Uterus (tissue), 4 donors: ENCODE results near the gene CDK1. TPM values are rescaled to one million over a fixed set of nuclear protein-coding genes. Genes with fewer than 3 reads are reported as not detected.
A peak's percentile ranks its signal among the peaks of the same experiment; 100 is the strongest.

ENCODE experiments used
- DNase-seq, 2 donors: peaks; one replicate each; pipeline ENCODE4 v3.0.0-alpha.2; 2019 to 2020
- H3K27ac ChIP-seq, 2 donors: fragments of 200-600 bp; sonication (generic); 1 replicate in 1 of 2; 2 replicates in 1 of 2; pipeline ENCODE4 v1.5.1; 2016 to 2018
- H3K27me3 ChIP-seq, 2 donors: fragments of 200-600 bp; sonication (generic); one replicate each; pipeline ENCODE4 v1.5.1; 2018 to 2019; ENCODE audit warnings: control low read depth in 1 of 2
- H3K36me3 ChIP-seq, 2 donors: fragments of 200-600 bp; sonication (generic); one replicate each; pipeline ENCODE4 v1.5.1; 2019; ENCODE audit warnings: control low read depth in 1 of 2
- H3K4me1 ChIP-seq, 2 donors: fragments of 200-600 bp; sonication (generic); one replicate each; pipeline ENCODE4 v1.5.1; 2018 to 2019; ENCODE audit warnings: control low read depth in 1 of 2
- H3K4me3 ChIP-seq, 2 donors: fragments of 200-600 bp; sonication (generic); 1 replicate in 1 of 2; 2 replicates in 1 of 2; pipeline ENCODE4 v1.5.1; 2018 to 2019; ENCODE audit warnings: mild to moderate bottlenecking in 1 of 2
- H3K9me3 ChIP-seq, 2 donors: fragments of 200-600 bp; sonication (generic); one replicate each; pipeline ENCODE4 v1.5.1; 2019; ENCODE audit warnings: control low read depth in 1 of 2
- POLR2A ChIP-seq, 2 donors: fragments of 450-650 bp; IDR thresholded peaks; one replicate each; pipeline ENCODE4 v1.6.1; 2016; ENCODE audit warnings: antibody characterized with exemption in 2 of 2, mild to moderate bottlenecking in 1 of 2, moderate library complexity in 1 of 2
- intact Hi-C: fragments of 100-400 bp; cut with DNase I; formaldehyde crosslinking; loops from one replicate; pipeline ENCODE4 v1.15.1; 2023; ENCODE audit warnings: low total_unique reads
- total RNA-seq, 4 donors: library from RNA; depleted of rRNA in 3 of 4; stranded (reverse); fragments of >200 nt in 3 of 4; gene quantifications; one replicate each; pipeline versions ENCODE4 v1.1.0 to v1.2.4, GENCODE V29; 2014 to 2023
- TF ChIP-seq, protein P1 (sequence below), 4 experiments: fragments of 200-600 bp in 2 of 4; fragments of 450-650 bp in 2 of 4; sonication (generic) in 2 of 4; IDR thresholded peaks; one replicate each; pipeline ENCODE4 v1.5.1; 2016 to 2019; ENCODE audit warnings: antibody characterized with exemption in 4 of 4, mild to moderate bottlenecking in 2 of 4, moderate library complexity in 1 of 4
- donor health status: DM: yes; HTN: yes; CAD: no.

The CDK1 gene
- total RNA-seq, 4 donors from 2014 or later: 3.5 to 98.9 TPM; not detected in 2

DNA sequence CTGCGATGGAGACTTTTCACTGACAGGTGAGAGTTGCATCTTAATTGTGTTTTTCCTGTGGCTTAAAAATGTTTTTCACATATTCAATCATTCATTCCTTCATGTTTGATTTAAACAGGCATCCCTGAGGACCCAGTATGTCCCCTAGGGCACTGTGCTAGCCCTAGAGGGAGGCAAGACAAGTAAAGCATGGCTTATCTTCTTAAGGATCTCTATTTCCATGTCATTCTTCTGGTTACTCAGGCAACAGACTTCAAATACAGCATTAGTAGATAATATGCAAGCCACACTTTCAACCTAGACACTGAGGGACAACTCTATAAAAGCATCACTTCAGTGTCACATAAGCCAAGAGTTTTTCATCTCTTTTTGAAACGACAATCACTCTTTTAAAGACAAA is 29.2 kb downstream of the CDK1 start:
- Histone ChIP-seq H3K27me3 (no peaks in the 10 kb centered on the region), H3K4me1 (peaks cover 0 to 9% of the 10 kb centered on the region in 2 donors), H3K4me3 (no peak overlapping the region), H3K9me3 (no peaks in the 10 kb centered on the region), H3K27ac (no peak overlapping the region), H3K36me3 (no peaks in the 10 kb centered on the region)
- TF ChIP-seq POLR2A (IDR thresholded peaks at IDR 0.05): no peak
- TF ChIP-seq, protein P1, sequence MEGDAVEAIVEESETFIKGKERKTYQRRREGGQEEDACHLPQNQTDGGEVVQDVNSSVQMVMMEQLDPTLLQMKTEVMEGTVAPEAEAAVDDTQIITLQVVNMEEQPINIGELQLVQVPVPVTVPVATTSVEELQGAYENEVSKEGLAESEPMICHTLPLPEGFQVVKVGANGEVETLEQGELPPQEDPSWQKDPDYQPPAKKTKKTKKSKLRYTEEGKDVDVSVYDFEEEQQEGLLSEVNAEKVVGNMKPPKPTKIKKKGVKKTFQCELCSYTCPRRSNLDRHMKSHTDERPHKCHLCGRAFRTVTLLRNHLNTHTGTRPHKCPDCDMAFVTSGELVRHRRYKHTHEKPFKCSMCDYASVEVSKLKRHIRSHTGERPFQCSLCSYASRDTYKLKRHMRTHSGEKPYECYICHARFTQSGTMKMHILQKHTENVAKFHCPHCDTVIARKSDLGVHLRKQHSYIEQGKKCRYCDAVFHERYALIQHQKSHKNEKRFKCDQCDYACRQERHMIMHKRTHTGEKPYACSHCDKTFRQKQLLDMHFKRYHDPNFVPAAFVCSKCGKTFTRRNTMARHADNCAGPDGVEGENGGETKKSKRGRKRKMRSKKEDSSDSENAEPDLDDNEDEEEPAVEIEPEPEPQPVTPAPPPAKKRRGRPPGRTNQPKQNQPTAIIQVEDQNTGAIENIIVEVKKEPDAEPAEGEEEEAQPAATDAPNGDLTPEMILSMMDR (IDR thresholded peaks at IDR 0.05): no peak
- intact Hi-C loops: no loop called here
- no peak for DNase-seq

DNA sequence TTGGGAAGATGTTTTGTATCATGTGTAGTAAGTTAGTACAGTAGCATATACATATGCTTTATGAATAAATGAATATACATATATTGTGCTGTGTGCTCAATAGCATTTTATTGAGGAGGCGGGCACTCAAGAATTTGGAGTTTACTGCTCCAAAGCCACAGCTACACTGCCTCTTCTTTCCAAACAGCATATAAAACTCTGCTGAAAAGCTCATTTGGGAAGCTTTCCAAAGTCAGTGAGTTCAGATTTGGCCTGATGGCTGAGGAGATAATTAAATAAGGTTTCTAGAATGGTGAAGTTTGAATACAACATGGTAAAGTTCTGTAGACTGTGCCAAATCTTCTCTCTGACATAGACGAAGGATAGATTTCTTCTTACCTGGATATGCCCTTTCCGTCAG is 29.8 kb downstream of the CDK1 start:
- Histone ChIP-seq H3K4me1 (peaks cover 0 to 9% of the 10 kb centered on the region in 2 donors), H3K27ac (peak overlapping the region in 1 of 2 donors; percentile 6), H3K36me3 (no peaks in the 10 kb centered on the region), H3K4me3 (no peak overlapping the region), H3K9me3 (no peaks in the 10 kb centered on the region), H3K27me3 (no peaks in the 10 kb centered on the region)
- no peak for DNase-seq
- TF ChIP-seq, protein P1 (IDR thresholded peaks at IDR 0.05): no peak
- no peak for TF ChIP-seq POLR2A (IDR thresholded peaks at IDR 0.05)
- intact Hi-C loops: no loop called here

DNA sequence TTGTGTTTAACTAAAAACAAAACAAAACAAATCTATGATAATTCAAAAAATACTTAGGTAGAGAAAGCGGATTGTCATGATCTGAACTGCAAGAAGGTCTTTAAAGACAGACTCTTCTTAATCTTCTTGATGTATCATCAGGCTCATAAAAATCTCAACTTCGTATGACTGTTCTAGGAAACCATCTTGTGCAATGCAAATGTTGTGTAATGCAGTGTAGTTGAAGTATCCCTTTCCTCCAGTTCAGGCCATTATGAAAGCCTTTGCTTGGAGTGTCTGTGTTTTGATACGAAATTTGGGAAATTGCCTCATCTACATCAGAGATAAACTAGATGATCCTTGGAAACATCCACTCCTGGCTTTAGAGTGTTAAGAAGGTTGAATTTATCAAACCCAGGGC is 30.9 kb downstream of the CDK1 start:
- TF ChIP-seq POLR2A (IDR thresholded peaks at IDR 0.05): no peak

DNA sequence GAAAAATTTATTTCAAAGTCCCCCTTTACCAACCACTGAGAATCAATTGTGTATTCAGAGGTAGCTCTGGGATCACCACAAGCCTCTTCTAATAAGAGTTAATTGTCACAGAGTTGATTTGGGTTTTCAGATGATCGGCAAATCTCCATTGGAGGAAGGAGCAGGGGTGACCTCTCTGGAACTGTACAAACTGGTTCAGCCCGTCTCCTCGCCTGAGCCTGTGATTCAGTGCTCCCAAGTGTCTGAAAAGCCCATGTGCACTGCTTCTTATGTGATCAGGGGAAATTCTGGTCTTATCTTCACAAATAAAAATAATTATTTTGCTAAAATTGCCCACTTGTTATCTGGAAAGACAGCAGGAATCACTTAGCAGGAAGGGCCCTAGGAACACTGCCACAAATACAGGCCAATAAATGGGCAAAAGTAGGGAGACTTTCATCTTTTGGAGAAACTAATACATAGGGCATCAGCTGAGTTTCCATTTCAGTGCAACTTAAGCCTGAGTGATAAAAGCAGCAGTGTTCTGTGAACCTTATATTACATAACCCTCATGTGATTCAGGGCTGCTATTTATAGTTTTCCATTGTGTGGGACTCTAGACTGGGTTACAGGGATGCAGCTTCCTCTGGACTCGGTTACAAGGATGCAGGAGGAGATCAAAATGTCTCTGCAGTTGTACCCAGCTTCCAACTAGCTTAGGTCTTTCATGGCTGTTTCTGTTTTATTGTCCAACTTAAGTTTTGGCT is 32.3 kb downstream of the CDK1 start:
- no peak for DNase-seq
- no peak overlapping the region for H3K4me3 ChIP-seq
- no peaks in the 10 kb centered on the region for H3K9me3 ChIP-seq
- intact Hi-C loops: no loop called here
- no peak for TF ChIP-seq POLR2A (IDR thresholded peaks at IDR 0.05)
- TF ChIP-seq, protein P1 (IDR thresholded peaks at IDR 0.05): no peak
- peaks cover 0 to 9% of the 10 kb centered on the region in 2 donors for H3K4me1 ChIP-seq
- H3K27ac ChIP-seq: peak overlapping the region; percentile 72 to 87
- no peaks in the 10 kb centered on the region for H3K27me3 ChIP-seq
- H3K36me3 ChIP-seq: no peaks in the 10 kb centered on the region

More for the DNA sequence above, 30.9 kb downstream of the CDK1 start:
- no peak overlapping the region for H3K27ac ChIP-seq
- no peaks in the 10 kb centered on the region for H3K36me3 ChIP-seq
- no peak overlapping the region for H3K4me3 ChIP-seq
- intact Hi-C loops: no loop called here
- peaks cover 0 to 9% of the 10 kb centered on the region in 2 donors for H3K4me1 ChIP-seq
- H3K9me3 ChIP-seq: no peaks in the 10 kb centered on the region
- H3K27me3 ChIP-seq: no peaks in the 10 kb centered on the region
- no peak for DNase-seq

DNA sequence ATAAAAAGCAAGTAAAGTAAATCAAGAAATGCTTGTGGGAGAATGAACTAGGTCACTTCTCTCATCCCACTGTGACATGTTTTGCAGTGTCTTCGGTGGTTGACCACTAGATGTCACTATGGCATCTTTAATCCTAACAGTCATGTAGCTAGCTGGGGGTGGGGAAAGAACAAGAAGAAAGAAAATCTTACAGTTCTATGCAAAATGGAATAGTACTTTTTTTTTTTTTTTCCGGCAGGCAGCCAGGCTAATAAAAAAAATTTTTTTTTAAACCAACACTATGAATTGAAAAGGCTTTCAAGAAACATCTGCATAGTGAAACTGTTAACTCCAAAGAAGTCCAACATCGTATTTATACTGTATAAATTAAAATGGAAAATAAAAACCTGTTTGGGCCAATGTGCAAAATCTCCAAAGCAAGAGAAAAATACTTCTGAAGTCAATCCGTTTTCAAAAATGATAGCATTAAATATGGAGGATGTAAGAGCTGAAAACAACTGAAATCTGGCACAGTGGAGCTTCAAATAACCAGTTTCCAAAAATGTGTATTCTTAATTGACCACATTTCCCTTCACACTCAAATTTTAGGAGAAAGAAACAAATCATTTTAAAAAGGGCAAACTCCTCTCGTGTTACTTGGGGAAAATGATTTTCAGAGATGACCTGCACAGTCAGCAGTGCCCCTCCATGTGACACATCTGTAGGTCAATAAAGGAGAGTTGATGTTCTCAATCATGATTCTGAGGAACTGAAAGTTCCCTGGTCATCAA is 38.5 kb downstream of the CDK1 start:
- intact Hi-C loops: loop anchor here (5.0 kb wide), 1 partner anchor 145 kb away; no protein-coding TSS in a partner anchor

More for the DNA sequence above, 38.5 kb downstream of the CDK1 start:
- H3K27me3 ChIP-seq: no peaks in the 10 kb centered on the region
- TF ChIP-seq, protein P1 (IDR thresholded peaks at IDR 0.05): peak; percentile 76 to 90 (median 85)
- no peak for TF ChIP-seq POLR2A (IDR thresholded peaks at IDR 0.05)
- peaks cover 0 to 19% of the 10 kb centered on the region in 2 donors for H3K4me1 ChIP-seq
- no peaks in the 10 kb centered on the region for H3K9me3 ChIP-seq
- DNase-seq: peak; percentile 49 to 79
- peak overlapping the region; percentile 69 to 72 for H3K27ac ChIP-seq
- H3K4me3 ChIP-seq: no peak overlapping the region
- H3K36me3 ChIP-seq: no peaks in the 10 kb centered on the region
